Activated CD4-positive, alpha-beta T cell treated with anti-CD3 and anti-CD28 coated beads, Interleukin-2, amount 50 U/mL, for 16 hours (primary cell): ENCODE measurements around the gene DSG2.
"Not testable (repeated sequence)": the region's sequence is repeated elsewhere in the genome, so short reads cannot be mapped to it uniquely, and the experiment has no call there.

ENCODE experiments used
- DNase-seq: peaks from one replicate; pipeline ENCODE4 v3.0.0-alpha.2; 2020

DSG2 gene

DNA sequence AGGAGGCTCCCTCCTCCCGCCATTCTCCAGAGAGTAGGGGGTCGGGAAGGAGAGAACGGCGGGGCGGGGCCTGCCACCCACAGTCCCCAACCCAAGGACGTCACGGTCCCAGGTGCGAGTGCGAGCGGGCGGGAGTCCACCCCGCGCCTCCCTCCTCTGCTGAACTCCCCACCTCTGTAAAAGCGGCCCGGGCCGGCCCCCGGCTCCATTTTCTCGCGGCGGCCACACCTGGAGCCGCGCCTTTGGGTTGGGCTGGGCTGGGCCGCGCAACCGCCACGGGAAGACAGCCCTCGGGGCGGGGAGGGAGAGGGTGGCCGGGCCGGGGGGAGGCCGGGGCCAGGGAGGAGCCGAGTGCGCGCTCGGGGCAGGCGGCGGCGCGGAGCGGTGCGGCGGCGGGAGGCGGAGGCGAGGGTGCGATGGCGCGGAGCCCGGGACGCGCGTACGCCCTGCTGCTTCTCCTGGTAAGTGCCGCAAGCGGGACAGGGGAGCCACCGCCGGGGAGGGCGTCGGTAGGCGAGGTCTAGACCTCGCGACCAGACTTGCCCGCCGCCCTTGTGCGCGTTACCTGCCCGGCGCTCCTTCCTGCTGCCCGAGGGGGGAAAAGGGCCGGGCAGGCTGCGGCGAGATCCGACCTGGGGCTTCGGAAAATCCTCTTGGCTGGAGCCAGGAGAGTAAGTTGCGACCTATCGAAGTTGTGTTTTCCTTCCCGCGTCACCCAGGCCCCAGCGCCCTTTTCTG, at the start of gene DSG2:
DSG2 (plus strand) TSS at position 342 of the 738 bp plus-strand sequence; CDS start at position 417, 75 bp downstream.
- peak; percentile 11 for DNase-seq

DNA sequence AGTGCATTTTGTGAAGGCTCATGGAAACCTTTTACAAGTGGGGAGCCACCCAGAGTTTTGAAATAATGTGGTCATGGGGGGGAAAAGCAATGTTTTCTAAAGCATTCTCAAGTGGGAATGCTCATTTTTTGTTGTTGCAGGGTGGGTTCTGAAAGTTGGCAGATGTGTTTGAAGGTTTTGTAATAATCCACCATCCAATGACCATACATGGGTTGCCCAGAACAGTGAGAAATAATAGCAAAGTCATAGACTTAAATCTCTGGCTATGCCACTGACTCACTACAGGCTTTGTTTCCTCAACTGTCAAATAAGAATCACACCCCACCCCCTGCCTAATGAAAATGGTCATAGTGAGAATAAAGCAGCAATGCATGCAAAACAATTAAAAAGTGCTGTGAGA, 47.6 kb upstream of the DSG2 start:
- DNase-seq: no peak

DNA sequence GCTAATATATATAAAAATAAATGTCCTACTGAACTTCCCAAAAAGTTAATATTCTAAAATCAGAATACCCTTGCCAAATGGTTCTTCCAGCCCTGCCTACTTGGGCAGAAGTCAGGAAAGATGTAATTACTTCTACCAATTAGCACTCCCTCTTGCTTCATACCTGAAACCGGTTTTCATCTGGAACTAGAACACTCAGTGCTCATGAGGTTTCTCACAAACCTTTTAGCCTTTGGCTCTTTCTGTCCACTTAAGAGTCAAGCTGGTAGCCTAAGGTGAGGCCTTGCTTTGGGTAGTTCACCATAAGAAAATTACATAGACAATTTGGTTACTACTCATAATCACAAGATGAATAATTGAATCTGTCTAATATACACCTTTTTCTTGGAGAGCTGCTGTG, 46.4 kb upstream of the DSG2 start:
- DNase-seq: no peak

GRCh38 chr18:31454066-31454708, 43.8 kb upstream of the DSG2 start:
- no peak for DNase-seq

GRCh38 chr18:31469629-31470028, 28.3 kb upstream of the DSG2 start:
- no peak for DNase-seq

DNA sequence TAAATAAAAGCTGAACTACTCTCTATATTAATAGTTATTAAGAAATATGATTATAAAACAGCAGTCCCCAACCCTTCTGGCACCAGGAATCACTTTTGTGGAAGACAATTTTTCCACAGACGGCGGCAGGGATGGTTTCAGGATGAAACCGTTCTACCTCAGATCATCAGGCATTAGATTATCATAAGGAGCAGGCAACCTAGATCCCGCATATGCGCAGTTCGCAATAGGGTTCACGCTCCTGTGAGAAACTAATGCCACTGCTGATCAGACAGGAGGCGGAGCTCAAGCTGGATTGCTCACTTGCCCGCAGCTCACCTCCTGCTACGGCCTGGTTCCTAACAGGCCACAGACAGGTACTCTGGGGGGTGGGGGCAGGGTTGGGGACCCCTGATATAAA, 19.3 kb upstream of the DSG2 start:
- DNase-seq: no peak

DNA sequence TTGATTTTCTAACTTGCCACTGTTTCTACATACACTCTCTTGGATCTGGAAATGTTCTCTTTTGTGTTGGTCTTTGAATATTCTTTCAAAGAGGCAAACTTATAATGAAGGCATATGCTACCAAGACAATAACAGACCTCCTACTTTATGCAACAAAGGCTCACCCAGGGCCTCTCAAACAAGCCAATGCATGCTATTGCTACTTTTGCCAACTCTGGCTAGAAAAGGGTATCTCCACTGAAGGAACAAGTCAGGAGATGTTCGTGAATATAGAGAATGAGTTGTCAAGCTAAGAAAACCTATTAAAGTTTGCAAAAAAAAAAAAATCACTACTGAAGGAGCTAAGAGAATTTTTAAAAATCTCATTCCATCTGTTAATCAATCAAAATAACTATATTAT, 15.9 kb upstream of the DSG2 start:
- DNase-seq: no peak

- DNase-seq: no peak
These were observed 14.6 kb upstream of the DSG2 start for GRCh38 chr18:31483396-31483795.

DNA sequence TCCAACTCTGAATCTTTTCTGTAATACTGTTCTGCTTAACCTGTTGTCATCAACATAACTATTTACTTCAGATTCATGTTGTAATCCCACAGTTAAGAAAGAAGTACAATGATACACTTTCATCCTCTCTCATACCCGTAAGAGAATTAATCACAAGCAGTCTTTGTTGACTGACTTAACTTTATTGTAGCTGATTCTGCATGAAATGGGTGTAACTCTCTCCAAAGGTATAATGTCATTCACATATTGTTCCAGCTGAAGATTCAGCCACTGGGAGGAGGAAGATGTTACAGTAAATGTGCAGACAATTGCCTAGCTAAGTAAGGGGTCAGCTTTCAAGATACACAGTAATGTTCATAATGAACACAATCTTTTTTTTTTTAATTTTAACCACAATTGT, 13.5 kb upstream of the DSG2 start:
- DNase-seq: no peak

GRCh38 chr18:31486165-31486564, 11.8 kb upstream of the DSG2 start:
- DNase-seq: no peak

DNA sequence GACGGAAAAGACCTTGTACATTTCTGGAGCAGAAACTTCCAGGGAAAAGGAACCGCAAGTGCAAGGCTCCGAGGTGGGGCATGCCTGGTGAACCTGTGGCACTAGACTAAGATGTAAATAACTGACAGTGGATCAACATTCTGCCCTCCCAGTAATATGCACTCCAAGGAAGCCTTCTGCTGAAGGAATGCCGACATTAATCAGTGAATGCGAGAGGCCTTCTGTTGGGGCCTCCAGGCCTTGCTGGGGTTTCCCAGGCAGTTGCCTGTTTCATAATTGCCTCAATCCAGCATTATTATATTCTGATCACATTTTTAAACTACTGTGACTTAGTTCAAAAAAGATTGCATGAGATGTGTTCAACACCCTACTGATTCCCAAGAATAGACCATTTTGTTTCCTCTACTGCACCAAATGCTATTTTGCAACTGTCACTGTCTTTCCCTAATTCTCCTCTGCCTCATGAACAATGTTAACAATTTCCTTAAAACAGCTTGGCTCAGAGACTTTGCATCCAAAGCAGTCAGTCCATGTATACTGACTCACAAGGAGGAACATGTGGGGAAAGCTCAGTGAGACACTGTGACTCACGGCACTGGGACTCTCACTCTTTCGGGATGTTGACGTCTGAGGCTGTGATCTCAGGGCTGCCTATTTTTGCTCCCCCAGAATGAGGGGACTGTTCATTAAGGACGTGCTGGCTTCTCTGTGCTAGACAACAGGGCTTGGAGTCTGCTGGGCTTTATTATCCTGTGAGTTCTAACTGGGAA, 10.5 kb upstream of the DSG2 start:
- no peak for DNase-seq

DNA sequence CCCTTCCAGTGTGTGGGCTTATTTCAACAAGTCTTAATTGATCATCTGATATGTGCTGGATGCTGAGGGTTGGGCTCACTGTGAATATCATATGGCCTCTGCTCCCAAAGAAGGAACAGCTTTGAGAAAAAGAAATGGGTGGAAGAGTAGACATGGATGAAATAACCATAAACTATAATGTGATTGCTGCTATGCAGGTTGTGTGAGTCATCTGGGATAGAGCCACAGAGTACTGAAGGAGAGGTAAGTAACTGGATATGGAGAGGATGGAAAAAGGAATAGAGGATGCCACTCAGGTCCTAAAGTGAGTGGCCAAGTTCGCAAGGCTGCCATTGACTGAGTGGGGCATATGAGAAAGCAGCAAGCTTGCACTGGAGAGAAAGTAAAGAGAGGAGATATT, 8.7 kb upstream of the DSG2 start:
- no peak for DNase-seq

DNA sequence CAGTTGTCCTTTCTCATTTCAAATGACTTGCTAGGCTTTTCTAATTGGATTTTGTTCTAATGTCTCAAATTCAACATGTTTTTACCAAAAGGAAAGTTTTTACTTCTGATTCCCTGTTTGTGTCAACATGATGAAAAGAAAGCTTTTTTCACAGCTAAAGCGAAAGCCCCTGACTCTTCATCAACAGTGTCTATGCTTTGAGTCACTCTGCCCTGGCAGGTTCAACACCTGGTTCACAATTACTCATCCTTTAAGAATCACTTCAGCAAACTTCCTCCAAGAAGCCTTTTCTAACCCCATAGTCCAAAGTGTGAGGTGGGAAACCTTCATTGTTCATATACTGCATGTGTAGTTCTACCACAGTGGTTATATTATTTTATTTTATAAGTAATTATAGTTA, 7.6 kb upstream of the DSG2 start:
- peak; percentile 23 for DNase-seq

DNA sequence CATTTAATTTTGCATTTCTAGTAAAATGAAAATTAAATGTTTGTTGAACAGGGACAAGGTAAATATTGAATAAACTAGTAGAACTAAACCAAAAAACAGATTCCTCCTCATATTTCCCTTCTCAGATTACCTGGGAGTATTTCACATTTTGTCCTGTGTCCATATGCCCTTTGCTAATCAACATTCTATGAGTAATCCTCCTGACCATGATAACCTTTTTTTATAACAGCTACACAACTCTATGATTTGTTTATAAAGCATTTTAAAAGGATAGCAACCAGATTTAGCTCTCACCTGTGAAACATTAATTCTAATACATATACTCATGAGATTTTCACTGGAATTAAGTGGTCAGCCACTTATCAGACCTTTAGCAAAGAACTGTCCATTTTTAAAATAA, 7.1 kb upstream of the DSG2 start:
- DNase-seq: no peak

GRCh38 chr18:31491586-31491985, 6.4 kb upstream of the DSG2 start:
- no peak for DNase-seq

- DNase-seq: no peak
These were observed 5.3 kb upstream of the DSG2 start for GRCh38 chr18:31492671-31493070.

- no peak for DNase-seq
These were observed 4.8 kb upstream of the DSG2 start for GRCh38 chr18:31493171-31493570.

GRCh38 chr18:31493941-31494340, 4.0 kb upstream of the DSG2 start:
- no peak for DNase-seq

- DNase-seq: not testable (repeated sequence)
These were observed 3.2 kb upstream of the DSG2 start for GRCh38 chr18:31494705-31495244.

DNA sequence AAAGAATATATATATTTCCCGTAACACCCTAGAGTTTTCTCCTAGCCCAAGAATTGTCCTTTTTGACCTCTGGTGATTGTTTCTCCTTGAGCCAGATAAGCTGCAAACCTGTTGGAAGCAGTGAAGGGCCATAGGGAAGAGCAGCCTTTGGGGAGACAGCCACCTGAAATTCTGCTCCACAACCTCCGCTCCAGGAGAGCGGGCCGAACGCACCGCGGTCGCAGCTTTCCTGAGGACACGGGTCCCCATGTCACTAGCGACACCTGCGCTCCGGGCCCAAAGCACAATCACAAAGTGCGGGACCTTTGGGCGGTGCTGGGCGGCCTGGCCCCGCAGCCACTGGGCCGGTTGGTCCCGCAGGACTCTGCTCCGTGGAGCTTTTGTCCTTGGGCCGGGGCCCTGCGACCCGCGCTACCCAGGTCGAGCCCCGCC, 557 bp upstream of the DSG2 start:
- no peak for DNase-seq

- DNase-seq: no peak
These were observed 872 bp downstream of the DSG2 start for GRCh38 chr18:31498574-31499524.

- DNase-seq: no peak
These were observed 2.2 kb downstream of the DSG2 start for GRCh38 chr18:31500051-31500688.
